ENCODE data around the gene WWP2. TPM values are rescaled to one million over a fixed set of nuclear protein-coding genes. Genes with fewer than 3 reads are reported as not detected.

Gene WWP2
- total RNA-seq, 1 experiment from 2014 or later = 38.8 TPM

DNA sequence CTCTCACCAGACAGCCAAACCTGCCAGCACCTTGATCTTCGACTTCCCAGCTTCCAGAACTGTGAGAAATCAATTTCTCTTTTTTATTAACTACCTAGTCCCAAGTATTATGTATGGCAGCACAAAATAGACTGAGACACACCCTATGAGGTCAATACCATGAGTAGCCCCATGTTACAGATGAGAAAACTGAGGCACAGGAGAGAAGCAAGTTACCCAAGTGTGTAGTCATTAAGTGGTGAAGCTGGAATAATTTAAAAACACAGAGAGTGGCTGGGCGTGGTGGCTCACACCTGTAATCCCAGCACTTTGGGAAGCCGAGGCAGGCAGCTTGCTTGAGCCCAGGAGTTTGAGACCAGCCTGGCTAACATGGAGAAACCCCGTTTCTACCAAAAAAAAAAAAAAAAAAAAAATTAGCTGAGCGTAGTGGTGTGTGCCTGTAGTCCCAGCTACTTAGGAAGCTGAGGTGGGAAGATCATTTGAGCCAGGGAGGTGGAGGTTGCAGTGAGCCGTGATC is 40.6 kb upstream of the WWP2 start:
- H3K27ac ChIP-seq = peak overlapping the region; percentile 4; the same call in 1 of the 2 replicates
- BruUV-seq (replicated peaks) = no TSS peak
- ChIA-PET CTCF (no interaction called here), POLR2A (ENCODE audit: unreplicated experiment) (interaction anchor here (0.6 kb wide), 1 partner anchor 20 kb away, joined by 8 read pairs; no protein-coding TSS in a partner anchor)
- TF ChIP-seq, protein P1, sequence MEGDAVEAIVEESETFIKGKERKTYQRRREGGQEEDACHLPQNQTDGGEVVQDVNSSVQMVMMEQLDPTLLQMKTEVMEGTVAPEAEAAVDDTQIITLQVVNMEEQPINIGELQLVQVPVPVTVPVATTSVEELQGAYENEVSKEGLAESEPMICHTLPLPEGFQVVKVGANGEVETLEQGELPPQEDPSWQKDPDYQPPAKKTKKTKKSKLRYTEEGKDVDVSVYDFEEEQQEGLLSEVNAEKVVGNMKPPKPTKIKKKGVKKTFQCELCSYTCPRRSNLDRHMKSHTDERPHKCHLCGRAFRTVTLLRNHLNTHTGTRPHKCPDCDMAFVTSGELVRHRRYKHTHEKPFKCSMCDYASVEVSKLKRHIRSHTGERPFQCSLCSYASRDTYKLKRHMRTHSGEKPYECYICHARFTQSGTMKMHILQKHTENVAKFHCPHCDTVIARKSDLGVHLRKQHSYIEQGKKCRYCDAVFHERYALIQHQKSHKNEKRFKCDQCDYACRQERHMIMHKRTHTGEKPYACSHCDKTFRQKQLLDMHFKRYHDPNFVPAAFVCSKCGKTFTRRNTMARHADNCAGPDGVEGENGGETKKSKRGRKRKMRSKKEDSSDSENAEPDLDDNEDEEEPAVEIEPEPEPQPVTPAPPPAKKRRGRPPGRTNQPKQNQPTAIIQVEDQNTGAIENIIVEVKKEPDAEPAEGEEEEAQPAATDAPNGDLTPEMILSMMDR (conservative IDR thresholded peaks at IDR 0.05) = no peak
- no peak for TF ChIP-seq EZH2 (IDR thresholded peaks at IDR 0.05; ENCODE audit: low read depth)
- peaks cover 89% of the 10 kb centered on the region for H4K20me1 ChIP-seq (ENCODE audit: insufficient read depth)
- no peaks in the 10 kb centered on the region for H3K27me3 ChIP-seq (ENCODE audit: insufficient read depth, low read depth)
- no peaks in the 10 kb centered on the region for H3K9me2 ChIP-seq (ENCODE audit: insufficient read depth)
- H3K4me1 ChIP-seq (replicated peaks; ENCODE audit: insufficient read depth) = peaks cover 36% of the 10 kb centered on the region
- intact Hi-C loops (cut with micrococcal nuclease; ENCODE audit: unreplicated experiment) = no loop called here
- H3F3A ChIP-seq (ENCODE audit: insufficient read depth, low read depth) = peaks cover 81% of the 10 kb centered on the region
- DNase-seq = no peak
- H3K4me2 ChIP-seq = peak overlapping the region; percentile 97; the same call in 1 of the 2 replicates
- peaks cover 82% of the 10 kb centered on the region for H3K36me3 ChIP-seq (ENCODE audit: low read depth)
- no peak overlapping the region for H2AFZ ChIP-seq
- no peaks in the 10 kb centered on the region for H3K9me3 ChIP-seq (ENCODE audit: insufficient read depth, low read depth)
- peaks cover 98% of the 10 kb centered on the region for H3K79me2 ChIP-seq (ENCODE audit: low read depth)
- H3K4me3 ChIP-seq = no peak overlapping the region

DNA sequence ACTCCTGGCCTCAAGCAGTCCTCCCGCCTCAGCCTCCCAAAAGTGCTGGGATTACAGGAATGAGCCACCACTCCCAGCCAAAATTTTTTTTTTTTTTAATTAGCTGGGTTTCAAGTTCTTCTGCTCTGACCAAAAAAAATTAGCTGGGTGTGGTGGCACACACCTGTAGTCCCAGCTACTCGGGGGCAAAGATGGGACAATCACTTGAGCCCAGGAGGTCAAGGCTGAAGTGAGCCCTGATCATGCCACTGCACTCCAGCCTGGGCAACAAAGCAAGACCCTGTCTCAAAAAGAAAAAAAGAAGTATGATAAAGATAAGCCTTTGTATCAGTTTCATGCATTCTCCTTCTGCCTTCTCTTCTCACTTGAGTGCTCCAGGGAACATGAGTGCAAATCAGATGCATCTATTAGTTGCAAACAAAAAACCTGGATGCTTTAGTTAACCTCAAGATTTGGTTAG is 37.7 kb upstream of the WWP2 start:
- peak overlapping the region; percentile 97 for H3K4me2 ChIP-seq
- TF ChIP-seq EZH2 (IDR thresholded peaks at IDR 0.05; ENCODE audit: low read depth) = no peak
- TF ChIP-seq, protein P1 (conservative IDR thresholded peaks at IDR 0.05) = no peak
- H3K9me3 ChIP-seq (ENCODE audit: insufficient read depth, low read depth) = no peaks in the 10 kb centered on the region
- intact Hi-C loops (cut with micrococcal nuclease; ENCODE audit: unreplicated experiment) = no loop called here
- H3K36me3 ChIP-seq (ENCODE audit: low read depth) = peaks cover 54% of the 10 kb centered on the region
- H3F3A ChIP-seq (ENCODE audit: insufficient read depth, low read depth) = peaks cover 75% of the 10 kb centered on the region
- POLR2A ChIA-PET (ENCODE audit: unreplicated experiment) = interaction anchor here (0.8 kb wide), 1 partner anchor 17 kb away, joined by 7 read pairs; no protein-coding TSS in a partner anchor
- H3K4me1 ChIP-seq (replicated peaks; ENCODE audit: insufficient read depth) = peaks cover 51% of the 10 kb centered on the region
- BruUV-seq (replicated peaks) = no TSS peak
- DNase-seq = no peak
- peak overlapping the region; percentile 99 for H3K4me3 ChIP-seq
- H3K27me3 ChIP-seq (ENCODE audit: insufficient read depth, low read depth) = no peaks in the 10 kb centered on the region
- no peaks in the 10 kb centered on the region for H3K9me2 ChIP-seq (ENCODE audit: insufficient read depth)
- H3K27ac ChIP-seq = peak overlapping the region; percentile 91
- H4K20me1 ChIP-seq (ENCODE audit: insufficient read depth) = peaks cover 59% of the 10 kb centered on the region
- H2AFZ ChIP-seq = no peak overlapping the region
- CTCF ChIA-PET = interaction anchor here (0.6 to 1.0 kb wide), 3 partner anchors 18 to 1887 kb away, joined by 3 to 4 read pairs (median 4); partner anchors contain the start of gene NOB1
- peaks cover 90% of the 10 kb centered on the region for H3K79me2 ChIP-seq (ENCODE audit: low read depth)

- peaks cover 70% of the 10 kb centered on the region for H3F3A ChIP-seq (ENCODE audit: insufficient read depth, low read depth)
- DNase-seq = no peak
- H3K4me3 ChIP-seq = peak overlapping the region; percentile 99
- no peak for TF ChIP-seq EZH2 (IDR thresholded peaks at IDR 0.05; ENCODE audit: low read depth)
- TF ChIP-seq, protein P1 (conservative IDR thresholded peaks at IDR 0.05) = no peak
- peaks cover 51% of the 10 kb centered on the region for H3K36me3 ChIP-seq (ENCODE audit: low read depth)
- CTCF ChIA-PET = interaction anchor here (0.8 to 1.0 kb wide), 3 partner anchors 19 to 327 kb away, joined by 4 read pairs; partner anchors contain the start of gene NOB1
- peaks cover 90% of the 10 kb centered on the region for H3K79me2 ChIP-seq (ENCODE audit: low read depth)
- peak overlapping the region; percentile 97 for H3K4me2 ChIP-seq
- no peaks in the 10 kb centered on the region for H3K9me2 ChIP-seq (ENCODE audit: insufficient read depth)
- H3K27me3 ChIP-seq (ENCODE audit: insufficient read depth, low read depth) = no peaks in the 10 kb centered on the region
- H4K20me1 ChIP-seq (ENCODE audit: insufficient read depth) = peaks cover 54% of the 10 kb centered on the region
- no TSS peak for BruUV-seq (replicated peaks)
- H2AFZ ChIP-seq = no peak overlapping the region
- peaks cover 57% of the 10 kb centered on the region for H3K4me1 ChIP-seq (replicated peaks; ENCODE audit: insufficient read depth)
- intact Hi-C loops (cut with micrococcal nuclease; ENCODE audit: unreplicated experiment) = no loop called here
- POLR2A ChIA-PET (ENCODE audit: unreplicated experiment) = interaction anchor here (0.6 to 0.8 kb wide), 2 partner anchors 17 to 205 kb away, joined by 7 to 8 read pairs; no protein-coding TSS in a partner anchor
- no peaks in the 10 kb centered on the region for H3K9me3 ChIP-seq (ENCODE audit: insufficient read depth, low read depth)
- H3K27ac ChIP-seq = peak overlapping the region; percentile 91
These were observed 37.1 kb upstream of the WWP2 start for GRCh38 chr16:69724981-69725479.
